GM12891 (cell line): ENCODE measurements around the gene TMEM223.
"Not testable (repeated sequence)": the region's sequence is repeated elsewhere in the genome, so short reads cannot be mapped to it uniquely, and the experiment has no call there.

ENCODE experiments used
- DNase-seq: peaks from one replicate; pipeline ENCODE4 v3.0.0; 2011; ENCODE audit warnings: low spot score; ENCODE audit not compliant: insufficient read length
- FAIRE-seq: peaks from 2 replicates; lab custom pipeline; 2011; peaks lifted over from hg19 to GRCh38; lab: Jason Lieb, UNC
- PAX5 ChIP-seq: IDR thresholded peaks from 2 replicates; pipeline ENCODE4 v1.6.1; 2011; ENCODE audit warnings: low read length, moderate library complexity, mild to moderate bottlenecking; ENCODE audit not compliant: insufficient read depth, severe bottlenecking
- POLR2A ChIP-seq: IDR thresholded peaks from 2 replicates; pipeline ENCODE4 v1.6.1; 2011; ENCODE audit warnings: low read depth, low read length, control low read depth
- POLR2AphosphoS5 ChIP-seq: IDR thresholded peaks from 2 replicates; pipeline ENCODE4 v1.6.1; 2011; ENCODE audit warnings: low read depth, low read length, control low read depth
- POU2F2 ChIP-seq: IDR thresholded peaks from 2 replicates; pipeline ENCODE4 v1.6.1; 2011; ENCODE audit warnings: low read depth, mild to moderate bottlenecking, control low read depth, low read length, moderate library complexity
- SPI1 ChIP-seq: IDR thresholded peaks from 2 replicates; pipeline ENCODE4 v1.6.1; 2011; ENCODE audit warnings: low read depth, low read length, control low read depth
- TAF1 ChIP-seq: IDR thresholded peaks from 2 replicates; pipeline ENCODE4 v1.6.1; 2011; ENCODE audit warnings: low read depth, low read length, control low read depth

TMEM223 gene

GRCh38 chr11:62782753-62783152 is 9.1 kb downstream of the TMEM223 start:
- FAIRE-seq (no peak), DNase-seq (no peak)
- TF ChIP-seq TAF1 (no peak), POLR2AphosphoS5 (no peak), POLR2A (no peak), SPI1 (no peak), PAX5 (no peak), POU2F2 (no peak)

DNA sequence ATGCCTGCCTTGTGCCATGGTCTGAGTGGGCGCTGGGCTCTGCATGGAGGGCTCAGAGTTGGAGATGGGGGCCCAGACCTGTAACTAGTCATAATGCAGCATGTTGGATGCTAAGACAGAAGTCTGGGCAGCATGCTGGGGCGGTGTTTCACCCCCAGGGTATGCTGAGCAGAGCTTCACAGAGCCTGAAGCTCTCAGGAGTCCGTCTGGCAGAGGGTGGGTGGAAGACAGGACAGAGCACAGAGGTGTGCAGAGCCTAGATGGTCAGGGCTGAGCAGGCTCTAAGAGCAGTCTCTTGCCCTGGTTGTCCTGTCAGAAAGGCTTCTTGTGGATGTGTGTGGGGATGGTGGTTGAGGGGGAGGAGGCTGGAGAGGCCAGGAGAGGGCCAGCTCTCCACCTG is 13.4 kb downstream of the TMEM223 start:
- FAIRE-seq (no peak), DNase-seq (no peak)
- TF ChIP-seq POLR2A: no peak

- TF ChIP-seq POLR2AphosphoS5: no peak
- no peak for TF ChIP-seq PAX5
- TF ChIP-seq POU2F2: peak; percentile 44; the same call in 1 of the 2 replicates
- peak; percentile 47 for FAIRE-seq
These were observed 14.4 kb downstream of the TMEM223 start for GRCh38 chr11:62777389-62777788.

DNA sequence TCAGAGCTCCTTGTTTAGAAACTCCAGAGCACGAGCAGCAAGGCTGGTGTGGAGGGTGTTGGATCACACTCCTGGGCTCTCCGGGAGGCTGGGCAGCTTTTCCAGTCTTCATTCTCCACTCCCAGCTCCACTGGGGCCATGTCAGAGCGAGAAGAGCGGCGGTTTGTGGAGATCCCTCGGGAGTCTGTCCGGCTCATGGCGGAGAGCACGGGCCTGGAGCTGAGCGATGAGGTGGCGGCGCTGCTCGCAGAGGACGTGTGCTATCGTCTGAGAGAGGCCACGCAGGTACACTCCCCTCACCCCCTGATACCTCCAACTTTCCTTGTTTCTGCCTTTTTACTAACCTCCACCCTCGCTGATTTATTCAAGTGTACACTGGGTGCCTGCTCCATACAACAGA is 16.2 kb downstream of the TMEM223 start:
- TF ChIP-seq SPI1 (no peak), PAX5 (no peak), POLR2AphosphoS5 (no peak), POU2F2 (no peak), TAF1 (no peak), POLR2A (no peak)
- no peak for FAIRE-seq
- no peak for DNase-seq

More at GRCh38 chr11:62777389-62777788, 14.4 kb downstream of the TMEM223 start:
- DNase-seq: no peak

GRCh38 chr11:62774407-62774806 is 17.4 kb downstream of the TMEM223 start:
- DNase-seq (no peak), FAIRE-seq (no peak)
- TF ChIP-seq PAX5: no peak
- no peak for TF ChIP-seq TAF1
- TF ChIP-seq POLR2A: no peak
- no peak for TF ChIP-seq POU2F2
- no peak for TF ChIP-seq SPI1
- no peak for TF ChIP-seq POLR2AphosphoS5

GRCh38 chr11:62771144-62772021 is 20.4 kb downstream of the TMEM223 start, which contains the start of gene TAF6L:
TSS of gene TAF6L (plus strand) at chr11:62771396. CDS start at chr11:62775784, 4,388 bp downstream.
- peak; percentile 87 for FAIRE-seq
- DNase-seq: peak; percentile 78
- no peak for TF ChIP-seq SPI1
- TF ChIP-seq POU2F2: 0 out of 2 replicates have a peak, but pooled peaks have one; percentile 40
- peak; percentile 84 for TF ChIP-seq PAX5
- TF ChIP-seq POLR2AphosphoS5: peak; percentile 67; the same call in 1 of the 2 replicates
- peak; percentile 43; the same call in 1 of the 2 replicates for TF ChIP-seq TAF1
- TF ChIP-seq POLR2A: peak; percentile 62; the same call in 1 of the 2 replicates

DNA sequence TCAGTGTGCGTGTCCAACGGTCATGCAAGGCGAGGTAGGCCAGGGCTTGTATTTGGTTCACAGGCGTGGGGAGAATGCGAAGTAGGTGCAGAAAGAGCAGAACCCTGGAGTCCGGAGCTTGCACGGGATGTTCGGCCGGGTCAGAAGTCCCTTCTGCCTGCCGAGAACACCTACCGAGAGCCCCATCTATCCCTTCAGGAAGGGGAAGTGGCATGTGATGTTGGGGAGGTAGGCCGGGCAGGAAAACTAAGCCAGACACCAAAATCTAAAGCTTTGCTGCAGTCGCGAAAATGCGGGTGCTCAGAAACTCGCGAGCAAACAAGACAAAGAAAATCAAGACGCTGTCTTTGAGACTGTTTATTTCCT is 21.0 kb downstream of the TMEM223 start:
- no peak for DNase-seq
- TF ChIP-seq SPI1: 0 out of 2 replicates have a peak, but pooled peaks have one; percentile 10
- TF ChIP-seq POLR2A: no peak

GRCh38 chr11:62760867-62761227 is 31.0 kb downstream of the TMEM223 start:
- not testable (repeated sequence) for FAIRE-seq

More for the DNA sequence above, 21.0 kb downstream of the TMEM223 start:
- peak; percentile 5 for FAIRE-seq

DNA sequence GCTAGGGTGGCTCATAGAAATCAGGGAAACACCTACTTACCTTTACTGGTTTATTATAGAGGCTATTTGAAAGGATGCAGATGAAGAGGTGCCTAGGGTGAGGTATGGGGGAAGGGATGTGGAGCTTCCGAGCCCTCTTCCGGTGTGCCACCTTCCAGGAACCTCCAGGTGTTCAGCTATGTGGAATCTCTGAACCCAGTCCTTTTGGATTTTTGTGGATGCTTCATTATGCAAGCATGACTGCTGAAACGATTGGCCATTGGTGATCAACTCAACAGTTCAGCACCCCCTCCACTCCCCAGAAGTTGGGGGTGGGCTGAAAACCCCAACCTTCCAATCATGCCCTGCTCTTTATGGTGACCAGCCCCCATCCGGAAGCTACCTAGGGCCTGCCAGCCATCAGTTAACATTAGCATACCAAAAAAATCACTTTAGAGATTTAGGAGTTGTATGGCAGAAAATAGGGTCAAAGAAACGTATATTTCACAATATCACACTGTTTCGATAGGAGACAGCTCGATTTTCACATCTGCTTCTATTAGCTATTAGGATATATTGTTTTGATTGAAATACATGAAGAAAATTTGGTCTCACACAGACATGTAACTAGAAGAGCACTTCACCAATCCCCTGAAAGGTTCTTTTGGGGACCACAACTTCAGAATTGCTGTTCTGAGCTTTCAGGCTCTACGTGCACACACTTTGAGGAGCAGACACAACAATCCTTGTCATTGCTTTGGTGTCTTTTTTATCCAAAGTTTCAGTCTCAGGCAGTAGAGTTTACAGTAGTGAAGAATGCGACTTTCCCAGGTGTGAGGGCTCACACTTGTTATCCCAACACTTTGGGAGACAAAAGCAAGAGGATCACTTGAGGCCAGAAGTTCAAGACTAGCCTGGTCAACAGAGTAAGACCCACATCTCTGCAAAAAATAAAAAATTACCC is 33.7 kb downstream of the TMEM223 start:
- TF ChIP-seq PAX5 (no peak), POU2F2 (no peak), POLR2AphosphoS5 (no peak), POLR2A (no peak), SPI1 (no peak), TAF1 (no peak)
- FAIRE-seq (no peak), DNase-seq (no peak)

More at GRCh38 chr11:62760867-62761227, 31.0 kb downstream of the TMEM223 start:
- not testable (repeated sequence) for DNase-seq

DNA sequence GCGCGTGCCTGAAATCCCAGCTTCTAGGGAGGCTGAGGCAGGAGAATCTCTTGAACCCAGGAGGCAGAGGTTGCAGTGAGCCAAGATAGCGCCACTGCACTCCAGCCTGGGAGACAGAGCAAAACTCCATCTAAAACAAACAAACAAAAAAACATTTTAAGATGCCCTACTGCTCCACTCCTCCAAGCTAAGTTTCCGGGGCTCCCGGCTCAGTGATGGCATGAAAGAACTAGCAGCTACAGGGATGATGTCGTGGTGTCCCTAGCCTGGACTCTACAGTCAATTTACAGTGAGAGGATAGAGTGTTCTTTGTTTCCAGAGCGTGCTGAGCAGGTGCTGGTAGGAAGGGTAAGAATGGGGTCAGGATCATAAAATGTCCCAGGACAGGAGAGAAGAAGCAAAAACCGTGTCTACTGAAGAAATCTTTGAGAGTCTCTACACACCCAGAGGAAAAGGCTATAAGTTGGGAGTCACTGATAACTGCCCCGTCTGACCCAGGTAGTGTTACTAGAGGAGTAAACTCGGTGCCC is 36.7 kb downstream of the TMEM223 start:
- no peak for FAIRE-seq
- TF ChIP-seq SPI1 (no peak), TAF1 (no peak), PAX5 (no peak), POLR2A (no peak), POLR2AphosphoS5 (no peak), POU2F2 (no peak)
- DNase-seq: no peak
